KOPT-K1 (cell line): Measurements from ENCODE around the gene PYCARD.
"Not testable (repeated sequence)": the region's sequence is repeated elsewhere in the genome, so short reads cannot be mapped to it uniquely, and the experiment has no call there.

ENCODE experiments used
- H3K27ac ChIP-seq: fragments of 200-600 bp; sonication (generic); 2 replicates; pipeline ENCODE4 v1.5.1; 2016; ENCODE audit warnings: antibody characterized with exemption, mild to moderate bottlenecking, low read depth, low read length; ENCODE audit not compliant: poor library complexity, severe bottlenecking
- H3K36me3 ChIP-seq: fragments of 200-600 bp; sonication (generic); 2 replicates; pipeline ENCODE4 v1.5.1; 2017; ENCODE audit warnings: antibody characterized with exemption, mild to moderate bottlenecking, low read length, moderate library complexity; ENCODE audit not compliant: insufficient read depth
- H3K9me3 ChIP-seq: fragments of 200-600 bp; sonication (generic); 2 replicates; pipeline ENCODE4 v1.5.1; 2017; ENCODE audit warnings: antibody characterized with exemption, low read length, mild to moderate bottlenecking; ENCODE audit not compliant: insufficient read depth, poor library complexity, severe bottlenecking

Gene PYCARD

GRCh38 chr16:31187808-31188189, 14.8 kb downstream of the PYCARD start:
- Histone ChIP-seq H3K9me3 (no peaks in the 10 kb centered on the region), H3K27ac (no peak overlapping the region), H3K36me3 (peaks cover 100% of the 10 kb centered on the region)

GRCh38 chr16:31186930-31187807, 15.4 kb downstream of the PYCARD start:
- Histone ChIP-seq H3K9me3 (no peaks in the 10 kb centered on the region), H3K27ac (no peak overlapping the region), H3K36me3 (peaks cover 100% of the 10 kb centered on the region)

- Histone ChIP-seq H3K36me3 (peaks cover 100% of the 10 kb centered on the region), H3K9me3 (no peaks in the 10 kb centered on the region), H3K27ac (no peak overlapping the region)
Measured at GRCh38 chr16:31186176-31186575, 16.4 kb downstream of the PYCARD start.

- H3K27ac ChIP-seq: no peak overlapping the region
- H3K36me3 ChIP-seq: peaks cover 97% of the 10 kb centered on the region
- H3K9me3 ChIP-seq: no peaks in the 10 kb centered on the region
Measured at GRCh38 chr16:31185339-31185738, 17.2 kb downstream of the PYCARD start.

- Histone ChIP-seq H3K9me3 (no peaks in the 10 kb centered on the region), H3K27ac (no peak overlapping the region), H3K36me3 (peaks cover 92% of the 10 kb centered on the region)
Measured at GRCh38 chr16:31184888-31185287, 17.7 kb downstream of the PYCARD start.

GRCh38 chr16:31183432-31184428, 18.8 kb downstream of the PYCARD start:
- no peak overlapping the region for H3K27ac ChIP-seq
- peaks cover 81% of the 10 kb centered on the region for H3K36me3 ChIP-seq
- no peaks in the 10 kb centered on the region for H3K9me3 ChIP-seq

GRCh38 chr16:31182391-31182790, 20.2 kb downstream of the PYCARD start:
- Histone ChIP-seq H3K36me3 (peaks cover 67% of the 10 kb centered on the region), H3K27ac (peak overlapping the region; percentile 97)

GRCh38 chr16:31181102-31181830, 21.3 kb downstream of the PYCARD start:
- H3K9me3 ChIP-seq: no peaks in the 10 kb centered on the region
- H3K36me3 ChIP-seq: peaks cover 56% of the 10 kb centered on the region
- peak overlapping the region; percentile 97 for H3K27ac ChIP-seq

More at GRCh38 chr16:31182391-31182790, 20.2 kb downstream of the PYCARD start:
- H3K9me3 ChIP-seq: no peaks in the 10 kb centered on the region

- Histone ChIP-seq H3K36me3 (peaks cover 42% of the 10 kb centered on the region), H3K27ac (peak within 1 kb of the TSS; percentile 97), H3K9me3 (no peaks in the 10 kb centered on the region)
Measured at GRCh38 chr16:31179747-31180459, 22.7 kb downstream of the PYCARD start, which contains the start of gene FUS. Gene FUS (plus strand): TSS chr16:31180139. CDS start chr16:31180215, 76 bp downstream.

- H3K9me3 ChIP-seq: no peaks in the 10 kb centered on the region
- H3K27ac ChIP-seq: peak overlapping the region; percentile 97
- H3K36me3 ChIP-seq: peaks cover 36% of the 10 kb centered on the region
Measured at GRCh38 chr16:31179219-31179746, 23.3 kb downstream of the PYCARD start.

- no peaks in the 10 kb centered on the region for H3K9me3 ChIP-seq
- peak overlapping the region; percentile 60 for H3K27ac ChIP-seq
- H3K36me3 ChIP-seq: peaks cover 15% of the 10 kb centered on the region
Measured at GRCh38 chr16:31177136-31177535, 25.4 kb downstream of the PYCARD start.

- H3K9me3 ChIP-seq, H3K36me3 ChIP-seq, H3K27ac ChIP-seq: not testable (repeated sequence)
Measured at GRCh38 chr16:31170048-31170447, 32.5 kb downstream of the PYCARD start.

- Histone ChIP-seq H3K27ac (no peak overlapping the region), H3K9me3 (no peaks in the 10 kb centered on the region)
Measured at GRCh38 chr16:31168848-31169247, 33.7 kb downstream of the PYCARD start.

GRCh38 chr16:31167315-31167714, 35.2 kb downstream of the PYCARD start:
- H3K9me3 ChIP-seq: no peaks in the 10 kb centered on the region
- no peaks in the 10 kb centered on the region for H3K36me3 ChIP-seq
- H3K27ac ChIP-seq: no peak overlapping the region

More at GRCh38 chr16:31168848-31169247, 33.7 kb downstream of the PYCARD start:
- H3K36me3 ChIP-seq: no peaks in the 10 kb centered on the region
